GM23248 (cell line): ENCODE measurements around the gene HBZ.
"Not testable (repeated sequence)": the region's sequence is repeated elsewhere in the genome, so short reads cannot be mapped to it uniquely, and the experiment has no call there.

Experiments used
- EZH2 ChIP-seq: fragments of 200-600 bp; sonication (generic); IDR thresholded peaks from 2 replicates; pipeline ENCODE4 v1.6.1; 2018; ENCODE audit warnings: antibody characterized with exemption, mild to moderate bottlenecking; ENCODE audit not compliant: insufficient read depth, poor library complexity, severe bottlenecking
- EZH2phosphoT487 ChIP-seq: fragments of 200-600 bp; sonication (generic); IDR thresholded peaks from 2 replicates; pipeline ENCODE4 v1.6.1; 2018; ENCODE audit warnings: antibody characterized with exemption, moderate library complexity, mild to moderate bottlenecking, low read depth; ENCODE audit not compliant: insufficient read depth

DNA sequence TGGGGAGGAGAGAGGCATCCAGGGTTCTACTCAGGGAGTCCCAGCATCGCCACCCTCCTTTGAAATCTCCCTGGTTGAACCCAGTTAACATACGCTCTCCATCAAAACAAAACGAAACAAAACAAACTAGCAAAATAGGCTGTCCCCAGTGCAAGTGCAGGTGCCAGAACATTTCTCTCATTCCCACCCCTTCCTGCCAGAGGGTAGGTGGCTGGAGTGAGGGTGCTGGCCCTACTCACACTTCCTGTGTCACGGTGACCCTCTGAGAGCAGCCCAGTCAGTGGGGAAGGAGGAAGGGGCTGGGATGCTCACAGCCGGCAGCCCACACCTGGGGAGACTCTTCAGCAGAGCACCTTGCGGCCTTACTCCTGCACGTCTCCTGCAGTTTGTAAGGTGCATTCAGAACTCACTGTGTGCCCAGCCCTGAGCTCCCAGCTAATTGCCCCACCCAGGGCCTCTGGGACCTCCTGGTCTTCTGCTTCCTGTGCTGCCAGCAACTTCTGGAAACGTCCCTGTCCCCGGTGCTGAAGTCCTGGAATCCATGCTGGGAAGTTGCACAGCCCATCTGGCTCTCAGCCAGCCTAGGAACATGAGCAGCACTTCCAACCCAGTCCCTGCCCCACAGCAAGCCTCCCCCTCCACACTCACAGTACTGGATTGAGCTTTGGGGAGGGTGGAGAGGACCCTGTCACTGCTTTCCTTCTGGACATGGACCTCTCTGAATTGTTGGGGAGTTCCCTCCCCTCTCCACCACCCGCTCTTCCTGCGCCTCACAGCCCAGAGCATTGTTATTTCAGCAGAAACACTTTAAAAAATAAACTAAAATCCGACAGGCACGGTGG is 21.7 kb downstream of the HBZ start:
- TF ChIP-seq EZH2phosphoT487, EZH2: not testable (repeated sequence)
